ENCODE data around the gene SPEM1. TPM values are rescaled to one million over a fixed set of nuclear protein-coding genes. Genes with fewer than 3 reads are reported as not detected.

The SPEM1 gene
- total RNA-seq, 1 experiment from 2014 or later = 0.33 TPM

GRCh38 chr17:7465597-7466275, 45.6 kb downstream of the SPEM1 start:
- no peak overlapping the region for H3K56ac ChIP-seq (ENCODE audit: insufficient read length, low read depth, low read length)
- no peak overlapping the region for H3K4me3 Mint-ChIP-seq
- H3K27me3 ChIP-seq (ENCODE audit: insufficient read depth, low read length) = no peaks in the 10 kb centered on the region
- no peak overlapping the region for H3K14ac ChIP-seq (ENCODE audit: insufficient read depth, low read length)
- peaks cover 8% of the 10 kb centered on the region; the same call in 1 of the 2 replicates for H3K4me1 ChIP-seq (ENCODE audit: insufficient read depth, low read length)
- peaks cover 2% of the 10 kb centered on the region for H4K20me1 ChIP-seq (ENCODE audit: control insufficient read depth, insufficient read depth, insufficient read length)
- no peak overlapping the region for H3K18ac ChIP-seq (ENCODE audit: insufficient read length, low read depth, low read length)
- H3K27ac ChIP-seq (ENCODE audit: insufficient read length, low read depth, low read length) = no peak overlapping the region
- H3K9ac ChIP-seq (ENCODE audit: extremely low read depth, insufficient read length, low read length) = no peak overlapping the region
- WGBS (ENCODE audit: extremely low coverage, insufficient read length, low lambda C conversion rate) = no CpG with 5 or more reads among the region's 33 CpGs
- H3K9me3 Mint-ChIP-seq = no peaks in the 10 kb centered on the region
- no peak overlapping the region for H2BK120ac ChIP-seq (ENCODE audit: low read depth, low read length, poor library complexity, severe bottlenecking)
- H4K91ac ChIP-seq (ENCODE audit: insufficient read length, low read depth, low read length) = no peak overlapping the region
- H3K4ac ChIP-seq (ENCODE audit: low read depth, low read length) = no peak overlapping the region
- no peak for TF ChIP-seq CTCF (conservative IDR thresholded peaks at IDR 0.05)
- H2BK12ac ChIP-seq (ENCODE audit: insufficient read length, low read depth, low read length) = no peak overlapping the region
- no peak for DNase-seq
- H4K8ac ChIP-seq (replicated peaks; ENCODE audit: insufficient read length, low read depth, low read length) = no peak overlapping the region
- H4K5ac ChIP-seq (ENCODE audit: insufficient read length, low read depth, low read length) = no peak overlapping the region
- H3K27me3 Mint-ChIP-seq (ENCODE audit: low read depth) = no peaks in the 10 kb centered on the region
- peak overlapping the region in 2 of 3 experiments; percentile 59 to 93; a peak in 3 of 7 replicates for H3K27ac Mint-ChIP-seq
- no peak overlapping the region for H3T11ph ChIP-seq (ENCODE audit: low read length)
- H3K79me1 ChIP-seq (ENCODE audit: insufficient read depth, low read depth, low read length, poor library complexity, severe bottlenecking) = no peaks in the 10 kb centered on the region
- no peak overlapping the region for H2AFZ ChIP-seq (ENCODE audit: low read length)
- no peak overlapping the region for H2BK20ac ChIP-seq (ENCODE audit: low read depth, low read length, poor library complexity, severe bottlenecking)
- peaks cover 3 to 20% (median 18%) of the 10 kb centered on the region in 3 experiments; a peak in 5 of 7 replicates for H3K36me3 Mint-ChIP-seq (ENCODE audit: insufficient read depth in 1 of 3, low read depth in 3 of 3)
- no peak overlapping the region for H2BK15ac ChIP-seq (ENCODE audit: low read depth, low read length)
- H3K4me1 Mint-ChIP-seq = peaks cover 7 to 13% of the 10 kb centered on the region in 2 experiments
- H3K23ac ChIP-seq (ENCODE audit: insufficient read length, low read depth, low read length) = no peak overlapping the region
- H2AK5ac ChIP-seq (ENCODE audit: insufficient read length, low read length) = no peak overlapping the region
- H3K23me2 ChIP-seq (ENCODE audit: insufficient read length, low read depth, low read length, poor library complexity, severe bottlenecking) = no peaks in the 10 kb centered on the region
- no peaks in the 10 kb centered on the region for H3K9me3 ChIP-seq (ENCODE audit: control insufficient read depth, low read depth, low read length)
- no peak overlapping the region for H2BK5ac ChIP-seq (ENCODE audit: insufficient read length, low read length)
- no peaks in the 10 kb centered on the region for H3K79me2 ChIP-seq (ENCODE audit: insufficient read depth, low read length)
- H3K4me2 ChIP-seq (ENCODE audit: insufficient read depth, insufficient read length, low read length) = no peak overlapping the region
